ENCODE measurements around the gene FUT1. TPM values are rescaled to one million over a fixed set of nuclear protein-coding genes. Genes with fewer than 3 reads are reported as not detected.
A peak's percentile ranks its signal among the peaks of the same experiment; 100 is the strongest.

Gene FUT1
- total and polyA plus RNA-seq, 9 of the 15 experiments (the other 6 are each of a cell fraction or from before 2014, with no cell fraction given), result 2.3 to 18.5 (median 8.8) TPM

DNA sequence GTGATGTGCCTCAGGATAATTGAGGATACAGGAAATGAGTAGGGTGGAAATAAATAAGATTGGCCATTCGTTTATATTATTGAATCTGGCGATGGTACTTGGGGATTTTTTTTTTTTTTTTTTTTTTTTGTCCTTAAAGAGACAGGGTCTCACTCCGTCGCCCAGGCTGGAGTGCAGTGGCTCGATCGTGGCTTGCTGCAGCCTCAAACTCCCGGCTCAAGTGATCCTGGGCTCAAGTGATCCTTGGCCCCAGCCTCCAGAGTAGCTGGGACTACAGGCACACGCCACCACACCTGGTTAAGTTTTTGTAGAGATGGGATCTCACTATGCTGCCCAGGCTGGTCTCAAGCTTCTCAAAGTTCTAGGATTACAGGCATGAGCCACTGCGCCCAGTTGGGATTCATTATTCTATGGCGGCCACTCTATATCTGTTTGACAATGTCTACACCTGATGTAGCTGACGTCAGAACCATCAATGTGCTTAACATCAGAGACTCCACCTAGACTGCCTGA, 30.2 kb downstream of the FUT1 start:
- whole genome bisulfite sequencing (ENCODE audit: insufficient coverage, low coverage, missing lambda C conversion rate), result 78% methylated on average over 11 of the region's 11 CpGs
- intact Hi-C loops (cut with micrococcal nuclease) (no loop called here), in situ Hi-C loops (cut with MboI) (no loop called here)
- ATAC-seq (no peak), DNase-seq (ENCODE audit: extremely low read depth in 1 of 4, low spot score in 3 of 4) (no peak), FAIRE-seq (no peak)
- ChIA-PET POLR2A (interaction anchor here (0.6 to 1.2 kb wide), 2 partner anchors 12 to 534 kb away, joined by 3 read pairs; no protein-coding TSS in a partner anchor), CTCF (ENCODE audit: low intra/inter-chr PET ratio) (no interaction called here)
- no peaks in the 10 kb centered on the region for H3K9me3 ChIP-seq (replicated peaks; ENCODE audit: control insufficient read depth, insufficient read depth, low read depth, low read length)
- BruUV-seq (replicated peaks), result no TSS peak
- peaks cover 4% of the 10 kb centered on the region; the same call in 2 of the 3 replicates for H3K36me3 ChIP-seq (ENCODE audit: control insufficient read depth, insufficient read depth, low read length)
- H3K4me1 ChIP-seq (replicated peaks in 1 of 2; ENCODE audit: control insufficient read depth in 2 of 2, insufficient read depth in 2 of 2, low read length in 2 of 2), result peaks cover 12 to 44% of the 10 kb centered on the region in 2 experiments; a peak in 4 of 5 replicates
- H3K9ac ChIP-seq (ENCODE audit: insufficient read depth in 1 of 2, low read depth in 2 of 2, low read length in 2 of 2), result no peak overlapping the region
- H3K27ac ChIP-seq (ENCODE audit: extremely low read depth, low read depth, low read length), result no peak overlapping the region
- H3K27me3 ChIP-seq (ENCODE audit: control insufficient read depth in 2 of 2, insufficient read depth in 2 of 2, low read length in 2 of 2), result no peaks in the 10 kb centered on the region
- H4K20me1 ChIP-seq (replicated peaks; ENCODE audit: control insufficient read depth, insufficient read depth, low read length), result no peaks in the 10 kb centered on the region
- no peak overlapping the region for H2AFZ ChIP-seq (ENCODE audit: low read depth, low read length)
- H3K4me2 ChIP-seq (ENCODE audit: insufficient read depth, low read length), result no peak overlapping the region
- TF ChIP-seq, protein P1, sequence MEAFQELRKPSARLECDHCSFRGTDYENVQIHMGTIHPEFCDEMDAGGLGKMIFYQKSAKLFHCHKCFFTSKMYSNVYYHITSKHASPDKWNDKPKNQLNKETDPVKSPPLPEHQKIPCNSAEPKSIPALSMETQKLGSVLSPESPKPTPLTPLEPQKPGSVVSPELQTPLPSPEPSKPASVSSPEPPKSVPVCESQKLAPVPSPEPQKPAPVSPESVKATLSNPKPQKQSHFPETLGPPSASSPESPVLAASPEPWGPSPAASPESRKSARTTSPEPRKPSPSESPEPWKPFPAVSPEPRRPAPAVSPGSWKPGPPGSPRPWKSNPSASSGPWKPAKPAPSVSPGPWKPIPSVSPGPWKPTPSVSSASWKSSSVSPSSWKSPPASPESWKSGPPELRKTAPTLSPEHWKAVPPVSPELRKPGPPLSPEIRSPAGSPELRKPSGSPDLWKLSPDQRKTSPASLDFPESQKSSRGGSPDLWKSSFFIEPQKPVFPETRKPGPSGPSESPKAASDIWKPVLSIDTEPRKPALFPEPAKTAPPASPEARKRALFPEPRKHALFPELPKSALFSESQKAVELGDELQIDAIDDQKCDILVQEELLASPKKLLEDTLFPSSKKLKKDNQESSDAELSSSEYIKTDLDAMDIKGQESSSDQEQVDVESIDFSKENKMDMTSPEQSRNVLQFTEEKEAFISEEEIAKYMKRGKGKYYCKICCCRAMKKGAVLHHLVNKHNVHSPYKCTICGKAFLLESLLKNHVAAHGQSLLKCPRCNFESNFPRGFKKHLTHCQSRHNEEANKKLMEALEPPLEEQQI (IDR thresholded peaks at IDR 0.05), result no peak
- TF ChIP-seq ZNF121 (CRISPR knock-in tag; conservative IDR thresholded peaks at IDR 0.05) (peak; percentile 88), RBM25 (IDR thresholded peaks at IDR 0.05; ENCODE audit: low read depth, low read length, severe bottlenecking) (peak; percentile 10)
- no peak overlapping the region for H3K4me3 ChIP-seq
- H3K79me2 ChIP-seq (ENCODE audit: control insufficient read depth, insufficient read depth, low read length), result no peaks in the 10 kb centered on the region
- no peaks in the 10 kb centered on the region for H3K9me1 ChIP-seq (ENCODE audit: control insufficient read depth, insufficient read depth, low read length)

Measured in K562 (cell line).